ENCODE measurements around the gene UGT3A1.

- TF ChIP-seq CTCF (IDR thresholded peaks at IDR 0.05 in 4 of 5, conservative IDR thresholded peaks at IDR 0.05 in 1 of 5): peak; percentile 40 to 66 (median 60)
- no peak for TF ChIP-seq POLR2A (IDR thresholded peaks at IDR 0.05)
Observed at GRCh38 chr5:35963381-35963843, 27.8 kb downstream of the UGT3A1 start.
